ENCODE results near the gene SPATS1. TPM values are rescaled to one million over a fixed set of nuclear protein-coding genes. Genes with fewer than 3 reads are reported as not detected.

The SPATS1 gene
- total RNA-seq, 1 donor from 2014 or later: not detected

DNA sequence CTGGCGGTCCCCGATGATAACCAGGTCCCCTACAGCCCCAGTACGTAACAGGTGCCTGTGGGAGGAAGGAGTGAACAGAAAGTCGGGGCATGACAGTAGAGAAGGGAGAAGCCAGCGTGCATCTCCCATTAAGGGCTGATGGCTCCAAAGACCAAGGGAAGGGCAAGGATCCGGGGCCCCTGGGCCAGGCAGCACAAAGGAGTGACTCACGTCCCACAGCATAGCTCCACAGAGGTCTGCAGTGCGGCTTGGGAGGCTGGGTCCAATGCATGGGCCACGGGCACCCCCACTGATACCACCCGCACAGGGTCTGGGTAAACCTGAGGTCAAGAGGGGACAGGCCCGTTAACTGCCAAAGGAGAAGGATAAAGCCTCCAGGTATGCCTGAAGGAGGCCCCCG, 39.6 kb upstream of the SPATS1 start:
- Mint-ChIP-seq H3K27me3 (peaks cover 12% of the 10 kb centered on the region), H3K36me3 (ENCODE audit: insufficient read depth) (peaks cover 22% of the 10 kb centered on the region), H3K4me3 (ENCODE audit: low read depth) (no peak overlapping the region), H3K9me3 (ENCODE audit: low read depth) (no peaks in the 10 kb centered on the region), H3K4me1 (ENCODE audit: low read depth) (peaks cover under 1% of the 10 kb centered on the region), H3K27ac (no peak overlapping the region)
- no peak for TF ChIP-seq CTCF (IDR thresholded peaks at IDR 0.05; ENCODE audit: unreplicated experiment)
- no peak for DNase-seq (ENCODE audit: low spot score, unreplicated experiment)

- Mint-ChIP-seq H3K4me1 (ENCODE audit: low read depth) (no peaks in the 10 kb centered on the region), H3K27ac (no peak overlapping the region), H3K36me3 (ENCODE audit: insufficient read depth) (peaks cover 25% of the 10 kb centered on the region), H3K9me3 (ENCODE audit: low read depth) (no peaks in the 10 kb centered on the region), H3K27me3 (peaks cover 4% of the 10 kb centered on the region), H3K4me3 (ENCODE audit: low read depth) (no peak overlapping the region)
- no peak for DNase-seq (ENCODE audit: low spot score, unreplicated experiment)
- TF ChIP-seq CTCF (IDR thresholded peaks at IDR 0.05; ENCODE audit: unreplicated experiment): no peak
These were observed 38.6 kb upstream of the SPATS1 start for GRCh38 chr6:44303842-44304241.

- no peaks in the 10 kb centered on the region for H3K9me3 Mint-ChIP-seq (ENCODE audit: low read depth)
- peaks cover 23% of the 10 kb centered on the region for H3K36me3 Mint-ChIP-seq (ENCODE audit: insufficient read depth)
- H3K27ac Mint-ChIP-seq: no peak overlapping the region
- no peaks in the 10 kb centered on the region for H3K27me3 Mint-ChIP-seq
- no peak overlapping the region for H3K4me3 Mint-ChIP-seq (ENCODE audit: low read depth)
- peak; percentile 71 for TF ChIP-seq CTCF (IDR thresholded peaks at IDR 0.05; ENCODE audit: unreplicated experiment)
- no peaks in the 10 kb centered on the region for H3K4me1 Mint-ChIP-seq (ENCODE audit: low read depth)
- DNase-seq (ENCODE audit: low spot score, unreplicated experiment): no peak
These were observed 37.9 kb upstream of the SPATS1 start for GRCh38 chr6:44304282-44305199.

DNA sequence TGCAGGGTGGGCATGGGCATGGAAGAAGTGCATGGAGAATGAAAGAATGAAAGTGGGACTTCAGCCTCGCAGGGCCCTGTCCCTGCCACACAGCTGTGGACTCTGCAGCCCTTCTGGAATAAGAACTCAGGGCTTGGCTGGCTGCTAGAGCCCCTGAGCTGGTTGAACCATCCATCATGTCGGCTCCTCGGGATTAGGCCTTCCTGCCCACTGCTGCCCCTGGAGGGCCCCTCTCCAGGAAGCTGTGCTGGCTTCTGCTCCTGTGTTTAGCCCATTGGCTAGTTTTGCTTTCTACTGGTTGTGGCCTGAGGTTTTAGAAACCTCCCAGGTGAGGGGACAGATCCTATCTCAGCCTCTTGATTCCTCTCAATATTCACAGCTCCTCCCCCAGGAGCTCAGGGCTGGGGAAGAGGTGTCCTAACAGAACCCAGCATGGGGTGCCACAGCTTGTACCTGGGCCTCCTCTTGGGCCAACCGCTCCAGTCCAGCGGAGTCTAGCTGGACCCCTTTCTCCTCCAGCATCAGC, 37.2 kb upstream of the SPATS1 start:
- no peak overlapping the region for H3K4me3 Mint-ChIP-seq (ENCODE audit: low read depth)
- no peak for DNase-seq (ENCODE audit: low spot score, unreplicated experiment)
- no peaks in the 10 kb centered on the region for H3K27me3 Mint-ChIP-seq
- H3K27ac Mint-ChIP-seq: no peak overlapping the region
- H3K4me1 Mint-ChIP-seq (ENCODE audit: low read depth): peaks cover 6% of the 10 kb centered on the region
- peaks cover 26% of the 10 kb centered on the region for H3K36me3 Mint-ChIP-seq (ENCODE audit: insufficient read depth)
- TF ChIP-seq CTCF (IDR thresholded peaks at IDR 0.05; ENCODE audit: unreplicated experiment): no peak
- H3K9me3 Mint-ChIP-seq (ENCODE audit: low read depth): no peaks in the 10 kb centered on the region

DNA sequence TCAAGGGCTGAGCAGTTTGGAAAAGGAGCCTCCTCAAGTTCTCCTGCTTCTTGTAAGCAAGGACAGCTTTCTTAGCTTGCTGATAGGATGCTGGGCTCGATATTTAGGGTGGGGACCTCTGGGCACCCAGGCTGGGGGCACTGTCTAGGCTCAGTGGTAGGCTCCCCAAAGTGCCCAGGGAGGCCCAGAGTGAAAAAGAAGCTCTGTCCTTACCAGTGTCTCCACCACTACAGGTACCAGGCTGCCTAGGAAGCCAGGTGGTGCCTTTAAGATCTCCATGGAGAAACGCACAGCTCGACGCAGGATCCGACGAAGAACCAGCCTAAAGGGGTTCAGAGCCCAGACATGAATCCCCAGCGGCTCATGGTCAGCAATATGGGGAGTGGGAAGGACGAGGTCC, 35.7 kb upstream of the SPATS1 start:
- no peak for DNase-seq (ENCODE audit: low spot score, unreplicated experiment)
- H3K27ac Mint-ChIP-seq: no peak overlapping the region
- H3K9me3 Mint-ChIP-seq (ENCODE audit: low read depth): no peaks in the 10 kb centered on the region
- peaks cover 7% of the 10 kb centered on the region for H3K4me1 Mint-ChIP-seq (ENCODE audit: low read depth)
- no peaks in the 10 kb centered on the region for H3K27me3 Mint-ChIP-seq
- TF ChIP-seq CTCF (IDR thresholded peaks at IDR 0.05; ENCODE audit: unreplicated experiment): no peak
- H3K36me3 Mint-ChIP-seq (ENCODE audit: insufficient read depth): peaks cover 21% of the 10 kb centered on the region
- no peak overlapping the region for H3K4me3 Mint-ChIP-seq (ENCODE audit: low read depth)
